Mucosa of gallbladder (tissue), 1 donor: ENCODE measurements around the gene RAD51B. TPM values are rescaled to one million over a fixed set of nuclear protein-coding genes. Genes with fewer than 3 reads are reported as not detected.
A peak's percentile ranks its signal among the peaks of the same experiment; 100 is the strongest.

ENCODE experiments used
- DNase-seq: peaks from one replicate; pipeline ENCODE4 v3.0.0-alpha.2; 2020; ENCODE audit warnings: low spot score
- total RNA-seq: library from RNA; stranded (reverse); gene quantifications from one replicate; pipeline ENCODE4 v1.2.1, GENCODE V29; 2021
- donor health status: DM: no; HTN: no; CAD: no.

The RAD51B gene
- total RNA-seq, 1 donor from 2014 or later, result 18.5 TPM

- DNase-seq, result no peak
Observed at GRCh38 chr14:68718023-68718990, 898.7 kb downstream of the RAD51B start.

GRCh38 chr14:68719634-68720384 is 900.2 kb downstream of the RAD51B start:
- no peak for DNase-seq

DNA sequence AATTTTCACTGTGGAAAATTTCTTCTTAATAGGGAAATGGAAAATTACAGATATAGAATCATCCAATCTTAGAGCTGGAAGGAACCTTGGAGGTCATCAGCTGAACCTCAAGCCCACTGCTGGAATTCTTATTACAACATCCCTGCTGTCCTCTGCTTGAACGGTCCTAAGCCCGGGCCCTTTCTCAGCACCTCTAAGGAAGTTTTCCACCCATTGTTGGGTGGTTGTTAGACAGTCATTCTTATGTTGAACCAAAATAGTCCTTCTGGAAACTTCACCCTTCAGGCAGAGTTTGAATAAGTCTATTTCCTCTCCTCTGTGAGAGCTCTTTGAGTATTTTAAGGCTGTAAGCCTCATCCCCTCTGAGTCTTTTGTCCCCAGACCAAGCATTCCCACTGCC is 902.6 kb downstream of the RAD51B start:
- no peak for DNase-seq

DNA sequence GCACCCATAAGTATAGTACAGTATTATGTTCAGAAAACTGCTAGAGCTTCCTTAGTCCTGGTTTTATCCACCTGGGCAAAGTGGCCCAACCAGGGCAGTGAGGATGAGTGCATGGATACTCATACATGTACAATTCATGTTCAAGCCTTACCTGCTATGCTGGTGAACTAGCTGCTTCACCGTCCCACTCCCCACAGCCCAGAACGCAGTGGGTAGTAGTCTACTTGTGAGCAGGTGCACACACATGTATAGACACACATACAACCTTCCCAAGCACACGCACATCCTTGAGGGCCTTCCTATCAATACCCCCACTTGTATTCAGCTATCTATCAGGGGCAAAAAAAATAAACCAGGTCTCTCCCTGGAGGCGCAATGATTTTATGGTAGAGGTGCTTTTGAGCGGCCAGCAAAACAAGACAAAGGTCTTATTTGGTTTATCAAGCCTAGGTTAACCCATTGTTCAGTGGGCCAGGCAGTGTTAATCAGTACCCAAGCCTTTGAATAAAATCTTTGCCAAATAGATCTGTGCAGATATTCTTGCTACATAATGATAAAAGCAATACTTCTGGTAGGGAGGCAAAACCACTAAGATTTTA is 903.5 kb downstream of the RAD51B start:
- DNase-seq, result peak; percentile 43

DNA sequence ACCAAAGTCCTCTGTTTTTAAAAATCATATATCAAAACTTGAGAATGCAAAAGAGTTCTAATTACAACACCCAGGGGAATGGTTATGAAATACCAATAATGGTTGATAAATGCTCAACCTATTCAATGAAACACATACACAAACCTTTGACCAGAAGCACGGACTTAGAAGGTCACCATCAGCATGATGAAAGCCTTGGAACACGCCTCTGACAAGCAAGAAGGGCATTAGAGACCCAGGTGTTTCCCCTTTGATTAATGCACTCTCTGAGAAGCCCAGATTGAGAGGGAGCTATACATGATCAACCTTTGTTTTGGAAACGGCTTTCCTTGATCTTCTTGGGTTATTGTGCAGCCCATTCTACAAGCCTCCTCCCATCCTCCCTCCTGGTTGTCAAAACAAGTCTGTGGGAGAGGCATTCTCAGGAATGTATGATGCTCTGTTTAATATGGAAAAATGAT is 904.3 kb downstream of the RAD51B start:
- DNase-seq, result peak; percentile 44

DNA sequence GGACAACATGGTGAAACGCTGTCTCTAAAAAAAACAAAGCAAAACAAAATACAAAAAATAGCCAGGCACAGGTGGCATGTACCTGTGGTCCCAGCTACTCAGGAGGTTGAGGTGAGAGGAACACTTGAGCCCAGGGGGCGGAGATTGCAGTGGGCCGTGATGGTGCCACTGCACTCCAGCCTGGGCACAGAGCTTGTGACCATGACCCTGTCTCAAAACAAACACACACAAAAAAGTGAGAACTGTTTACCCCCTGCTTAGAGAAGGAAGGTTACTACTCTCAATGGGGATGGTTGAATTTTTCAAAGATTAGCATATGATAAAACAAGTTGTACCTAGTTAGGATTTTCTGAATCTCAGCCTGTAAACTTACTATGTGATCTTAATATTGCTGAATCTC is 905.3 kb downstream of the RAD51B start:
- no peak for DNase-seq

GRCh38 chr14:68726093-68726695 is 906.6 kb downstream of the RAD51B start:
- no peak for DNase-seq

- no peak for DNase-seq
Observed at GRCh38 chr14:68727315-68728047, 907.9 kb downstream of the RAD51B start.

- no peak for DNase-seq
Observed at GRCh38 chr14:68728342-68729106, 908.9 kb downstream of the RAD51B start.

DNA sequence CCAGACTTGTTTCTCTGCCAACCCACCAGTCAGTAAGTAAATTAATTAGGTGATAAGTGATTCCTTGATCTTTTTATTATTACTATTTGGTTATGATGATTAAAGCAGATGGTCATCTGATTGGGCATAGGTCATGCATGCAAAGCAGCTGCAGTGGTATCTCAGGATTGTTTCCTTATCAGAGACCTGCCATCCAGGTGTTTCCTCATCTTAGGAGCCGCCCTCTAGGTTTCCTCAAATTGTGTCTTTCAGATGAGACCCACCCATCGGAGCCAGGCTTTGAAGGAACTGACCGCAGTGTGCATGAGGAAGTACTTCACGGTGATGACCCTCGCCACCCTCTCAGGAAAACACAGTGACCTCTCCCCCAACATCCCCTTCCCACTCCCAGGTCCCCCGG is 910.0 kb downstream of the RAD51B start:
- no peak for DNase-seq

DNA sequence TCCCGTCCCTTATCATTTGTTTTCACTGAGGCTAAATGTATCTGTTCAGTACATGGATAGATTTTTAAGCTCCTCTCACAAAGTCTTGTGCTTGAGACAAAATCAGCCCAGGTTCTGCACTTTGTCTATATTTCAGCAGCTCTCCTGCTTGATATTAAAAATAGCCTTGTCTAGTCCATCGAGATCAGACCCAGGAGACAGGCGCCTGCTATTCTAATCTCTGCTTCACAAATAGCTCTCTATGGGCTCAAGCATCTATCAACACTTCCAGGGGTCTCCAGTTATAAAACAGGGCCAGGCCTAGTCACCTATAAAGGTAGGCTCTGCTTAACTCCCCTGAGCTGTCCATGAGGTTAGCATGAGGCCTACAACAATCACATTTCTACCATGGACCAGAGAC is 910.8 kb downstream of the RAD51B start:
- DNase-seq, result no peak

- no peak for DNase-seq
Observed at GRCh38 chr14:68730811-68731425, 911.3 kb downstream of the RAD51B start.

- no peak for DNase-seq
Observed at GRCh38 chr14:68733086-68733914, 913.7 kb downstream of the RAD51B start.

DNA sequence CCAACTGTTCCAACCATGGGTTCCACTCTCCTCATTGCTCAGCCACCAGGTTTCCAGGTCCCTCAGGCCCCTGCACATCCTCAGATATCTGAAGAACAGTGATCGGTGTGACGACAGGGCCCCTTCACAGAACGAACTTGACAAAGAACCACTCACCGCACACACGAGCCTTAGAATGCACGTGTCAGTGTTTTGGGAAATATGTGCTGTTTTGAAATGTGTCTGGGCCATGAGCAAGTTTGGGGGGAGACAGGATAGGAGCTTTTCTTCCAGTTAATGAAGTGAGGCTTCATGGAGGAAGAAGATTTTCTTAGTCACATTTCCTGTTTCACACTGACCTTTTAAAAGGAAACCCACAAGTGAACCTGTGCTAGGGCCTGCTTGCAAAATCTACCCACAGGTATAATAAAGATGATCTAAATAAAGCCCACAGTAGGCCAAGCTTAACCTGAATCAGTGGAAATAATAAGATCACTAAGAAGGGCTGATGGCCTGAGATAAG is 914.7 kb downstream of the RAD51B start:
- no peak for DNase-seq

DNA sequence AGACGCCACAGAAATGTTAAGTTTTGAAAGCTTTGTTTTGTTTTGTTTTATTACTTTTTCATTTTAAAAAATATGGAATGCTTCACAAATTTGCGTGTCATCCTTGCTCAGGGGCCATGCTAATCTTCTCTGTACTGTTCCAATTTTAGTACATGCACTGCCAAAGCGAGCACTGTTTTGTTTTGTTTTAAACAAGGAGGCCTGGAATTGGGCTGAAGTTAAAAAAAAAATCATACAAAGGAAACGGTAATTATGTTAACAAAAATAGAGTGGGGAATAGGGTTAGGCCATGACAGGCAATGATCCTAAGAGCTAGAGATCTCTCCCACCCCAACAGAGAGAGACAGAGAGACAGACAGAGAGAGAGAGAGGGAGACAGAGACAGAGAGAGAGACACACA is 916.3 kb downstream of the RAD51B start:
- DNase-seq, result no peak

- DNase-seq, result no peak
Observed at GRCh38 chr14:68736471-68736871, 916.9 kb downstream of the RAD51B start.

DNA sequence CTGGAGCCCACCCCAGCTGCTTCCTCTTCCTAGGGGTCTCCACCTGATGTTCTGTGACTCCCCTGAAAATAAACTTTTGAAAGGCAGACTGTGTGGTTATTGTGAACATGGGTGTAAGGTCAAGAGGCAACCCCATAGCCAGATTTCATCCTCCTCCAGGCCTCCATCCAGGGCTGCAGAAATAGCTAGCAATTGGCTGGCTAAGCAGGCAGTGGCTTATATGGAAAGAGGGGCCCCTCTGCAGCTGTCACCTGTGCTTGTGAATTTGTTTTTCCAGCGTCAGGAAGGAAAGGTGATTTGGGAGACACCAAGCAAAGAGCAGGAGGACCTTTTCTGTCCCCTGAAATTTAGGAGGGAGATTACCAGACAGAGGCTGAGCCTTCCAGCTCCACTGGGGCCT is 917.5 kb downstream of the RAD51B start:
- no peak for DNase-seq

- DNase-seq, result no peak
Observed at GRCh38 chr14:68738559-68738958, 919.0 kb downstream of the RAD51B start.

GRCh38 chr14:68739701-68740100 is 920.1 kb downstream of the RAD51B start:
- DNase-seq, result no peak
